MCF 10A (cell line): Measurements from ENCODE around the gene BATF3. TPM values are rescaled to one million over a fixed set of nuclear protein-coding genes. Genes with fewer than 3 reads are reported as not detected.

Experiments used
- BruUV-seq: library from RNA; stranded (reverse); fragments of 400-500 nt; replicated peaks from 2 replicates; lab custom pipeline; 2021; lab: Mats Ljungman, UMichigan
- CTCF ChIA-PET: fragments of 300-600 bp; sonication (Branson Sonifier 250); formaldehyde crosslinking; extraction: SDS; loops from one replicate; lab custom pipeline; 2021; ENCODE audit warnings: antibody characterized with exemption, inconsistent platforms; lab: Yijun Ruan, JAX
- POLR2A ChIA-PET: fragments of 300-600, 350-650 bp; sonication (Branson Sonifier 250); formaldehyde crosslinking; extraction: SDS; loops from one replicate; lab custom pipeline; 2020; ENCODE audit warnings: antibody characterized with exemption, inconsistent platforms; lab: Yijun Ruan, JAX
- DNase-seq: peaks from one replicate; pipeline ENCODE4 v3.0.0-alpha.2; 2018; ENCODE audit not compliant: unreplicated experiment
- H3K27ac Mint-ChIP-seq: one replicate; pipeline ENCODE4 v1.8.0; 2022; ENCODE audit warnings: mild to moderate bottlenecking, low read depth, mixed read lengths; ENCODE audit not compliant: unreplicated experiment
- H3K27me3 Mint-ChIP-seq: one replicate; pipeline ENCODE4 v1.8.0; 2022; ENCODE audit warnings: mixed read lengths; ENCODE audit not compliant: insufficient read depth, unreplicated experiment
- H3K36me3 Mint-ChIP-seq: one replicate; pipeline ENCODE4 v1.8.0; 2022; ENCODE audit warnings: mild to moderate bottlenecking, moderate library complexity, mixed read lengths; ENCODE audit not compliant: insufficient read depth, unreplicated experiment
- H3K4me1 Mint-ChIP-seq: one replicate; pipeline ENCODE4 v1.8.0; 2022; ENCODE audit warnings: mixed read lengths; ENCODE audit not compliant: insufficient read depth, unreplicated experiment
- H3K4me3 Mint-ChIP-seq: one replicate; pipeline ENCODE4 v1.8.0; 2022; ENCODE audit warnings: mild to moderate bottlenecking, moderate library complexity, mixed read lengths; ENCODE audit not compliant: unreplicated experiment
- H3K9me3 Mint-ChIP-seq: one replicate; pipeline ENCODE4 v1.8.0; 2022; ENCODE audit warnings: mixed read lengths; ENCODE audit not compliant: unreplicated experiment
- intact Hi-C: fragments of 100-400 bp; cut with micrococcal nuclease; formaldehyde crosslinking; loops from 2 replicates; pipeline ENCODE4 v1.14.1; 2022
- total RNA-seq: library from RNA; stranded (reverse); gene quantifications from 2 replicates; pipeline ENCODE4 v1.2.3, GENCODE V29; 2022
- TF ChIP-seq, protein P1 (sequence below): fragments of 200-600 bp; IDR thresholded peaks from one replicate; pipeline ENCODE4 v1.8.0; 2022; ENCODE audit warnings: antibody characterized with exemption, mild to moderate bottlenecking; ENCODE audit not compliant: unreplicated experiment

The BATF3 gene
- total RNA-seq, 1 experiment from 2014 or later = 1.5 TPM

DNA sequence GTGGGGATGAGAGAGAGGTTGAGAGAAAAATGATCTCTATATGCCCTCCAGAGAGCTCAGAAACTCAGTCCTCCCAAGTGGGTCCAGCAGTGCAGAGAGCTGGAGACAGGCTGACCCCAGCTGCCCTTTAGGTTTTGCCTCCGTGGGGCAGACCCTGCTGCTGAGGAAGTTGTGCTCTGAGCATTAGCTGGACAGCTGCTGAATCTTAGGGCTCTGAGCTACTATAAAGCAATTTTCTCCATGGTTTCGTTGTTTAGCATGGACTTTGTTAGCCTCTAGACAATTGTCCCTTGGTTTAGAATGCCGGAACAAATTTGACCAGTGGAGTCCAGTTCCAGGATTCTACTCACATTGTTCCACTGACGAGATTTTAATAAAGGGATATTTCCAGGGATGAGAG, 22.1 kb downstream of the BATF3 start:
- H3K27ac Mint-ChIP-seq = no peak overlapping the region
- ChIA-PET POLR2A (interaction anchor here (1.1 to 1.3 kb wide), 2 partner anchors 13 to 54 kb away, joined by 3 to 5 read pairs; no protein-coding TSS in a partner anchor), CTCF (interaction anchor here (0.7 to 3.2 kb wide), 5 partner anchors 13 to 200 kb away, joined by 3 to 15 read pairs (median 4); no protein-coding TSS in a partner anchor)
- TF ChIP-seq, protein P1, sequence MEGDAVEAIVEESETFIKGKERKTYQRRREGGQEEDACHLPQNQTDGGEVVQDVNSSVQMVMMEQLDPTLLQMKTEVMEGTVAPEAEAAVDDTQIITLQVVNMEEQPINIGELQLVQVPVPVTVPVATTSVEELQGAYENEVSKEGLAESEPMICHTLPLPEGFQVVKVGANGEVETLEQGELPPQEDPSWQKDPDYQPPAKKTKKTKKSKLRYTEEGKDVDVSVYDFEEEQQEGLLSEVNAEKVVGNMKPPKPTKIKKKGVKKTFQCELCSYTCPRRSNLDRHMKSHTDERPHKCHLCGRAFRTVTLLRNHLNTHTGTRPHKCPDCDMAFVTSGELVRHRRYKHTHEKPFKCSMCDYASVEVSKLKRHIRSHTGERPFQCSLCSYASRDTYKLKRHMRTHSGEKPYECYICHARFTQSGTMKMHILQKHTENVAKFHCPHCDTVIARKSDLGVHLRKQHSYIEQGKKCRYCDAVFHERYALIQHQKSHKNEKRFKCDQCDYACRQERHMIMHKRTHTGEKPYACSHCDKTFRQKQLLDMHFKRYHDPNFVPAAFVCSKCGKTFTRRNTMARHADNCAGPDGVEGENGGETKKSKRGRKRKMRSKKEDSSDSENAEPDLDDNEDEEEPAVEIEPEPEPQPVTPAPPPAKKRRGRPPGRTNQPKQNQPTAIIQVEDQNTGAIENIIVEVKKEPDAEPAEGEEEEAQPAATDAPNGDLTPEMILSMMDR = no peak
- intact Hi-C loops = no loop called here
- H3K27me3 Mint-ChIP-seq = no peaks in the 10 kb centered on the region
- no peaks in the 10 kb centered on the region for H3K36me3 Mint-ChIP-seq
- no peak for DNase-seq
- no peak overlapping the region for H3K4me3 Mint-ChIP-seq
- no peaks in the 10 kb centered on the region for H3K4me1 Mint-ChIP-seq
- BruUV-seq = no TSS peak
- no peaks in the 10 kb centered on the region for H3K9me3 Mint-ChIP-seq

DNA sequence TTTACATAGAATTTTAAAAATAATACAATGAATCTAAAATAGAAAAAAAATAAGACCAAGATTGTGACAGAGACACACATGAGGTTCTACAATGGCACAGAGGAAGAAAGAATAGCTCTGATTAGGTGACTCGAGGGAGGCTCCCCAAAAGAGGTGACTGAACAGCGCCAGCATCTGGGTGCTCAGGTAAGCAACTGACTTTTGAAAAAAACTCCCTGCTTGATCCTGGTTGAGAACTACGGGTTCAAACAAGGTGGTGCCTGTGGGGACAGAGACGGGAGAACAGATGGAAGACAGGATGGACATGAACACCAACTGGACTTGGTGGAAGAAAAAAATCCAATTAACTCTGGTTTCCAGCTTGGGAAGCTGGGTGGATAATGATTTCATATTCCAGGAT, 22.5 kb downstream of the BATF3 start:
- H3K36me3 Mint-ChIP-seq = no peaks in the 10 kb centered on the region
- no TSS peak for BruUV-seq
- CTCF ChIA-PET = interaction anchor here (0.6 to 3.2 kb wide), 4 partner anchors 20 to 1877 kb away, joined by 3 to 15 read pairs (median 6); no protein-coding TSS in a partner anchor

GRCh38 chr1:212675675-212676074, 24.0 kb downstream of the BATF3 start:
- intact Hi-C loops = no loop called here
- BruUV-seq = no TSS peak
- no peaks in the 10 kb centered on the region for H3K27me3 Mint-ChIP-seq
- no peaks in the 10 kb centered on the region for H3K36me3 Mint-ChIP-seq
- ChIA-PET POLR2A (interaction anchor here (1.0 kb wide), 1 partner anchor 67 kb away, joined by 4 read pairs; the partner anchor contains the start of gene ATF3), CTCF (interaction anchor here (0.6 to 1.0 kb wide), 3 partner anchors 14 to 220 kb away, joined by 3 read pairs; no protein-coding TSS in a partner anchor)
- no peak overlapping the region for H3K27ac Mint-ChIP-seq
- H3K9me3 Mint-ChIP-seq = no peaks in the 10 kb centered on the region
- no peak overlapping the region for H3K4me3 Mint-ChIP-seq
- no peak for DNase-seq
- peaks cover 13% of the 10 kb centered on the region for H3K4me1 Mint-ChIP-seq
- TF ChIP-seq, protein P1 = no peak

More for the DNA sequence above, 22.5 kb downstream of the BATF3 start:
- Mint-ChIP-seq H3K27ac (no peak overlapping the region), H3K4me1 (no peaks in the 10 kb centered on the region), H3K4me3 (no peak overlapping the region), H3K9me3 (no peaks in the 10 kb centered on the region), H3K27me3 (no peaks in the 10 kb centered on the region)
- TF ChIP-seq, protein P1 = no peak
- DNase-seq = no peak
- POLR2A ChIA-PET = interaction anchor here (0.5 to 1.3 kb wide), 3 partner anchors 14 to 54 kb away, joined by 3 to 5 read pairs (median 3); no protein-coding TSS in a partner anchor
- intact Hi-C loops = no loop called here

GRCh38 chr1:212674872-212675271, 24.8 kb downstream of the BATF3 start:
- Mint-ChIP-seq H3K36me3 (no peaks in the 10 kb centered on the region), H3K9me3 (no peaks in the 10 kb centered on the region), H3K27me3 (no peaks in the 10 kb centered on the region), H3K4me1 (peaks cover 15% of the 10 kb centered on the region), H3K27ac (no peak overlapping the region), H3K4me3 (no peak overlapping the region)
- intact Hi-C loops = no loop called here
- ChIA-PET POLR2A (interaction anchor here (0.7 to 1.0 kb wide), 2 partner anchors 21 to 88 kb away, joined by 3 to 5 read pairs; no protein-coding TSS in a partner anchor), CTCF (interaction anchor here (0.6 kb wide), 1 partner anchor 24 kb away, joined by 3 read pairs; no protein-coding TSS in a partner anchor)
- TF ChIP-seq, protein P1 = no peak
- no peak for DNase-seq
- no TSS peak for BruUV-seq
